Activated naive CD8-positive, alpha-beta T cell (primary cell): ENCODE results near the gene DTNBP1.
"Not testable (repeated sequence)": the region's sequence is repeated elsewhere in the genome, so short reads cannot be mapped to it uniquely, and the experiment has no call there.

Experiments
- H3K27ac Mint-ChIP-seq: one replicate; pipeline ENCODE4 v1.8.0; 2021; ENCODE audit warnings: mixed read lengths
- H3K27me3 Mint-ChIP-seq: one replicate; pipeline ENCODE4 v1.8.0; 2021; ENCODE audit warnings: mixed read lengths
- H3K36me3 Mint-ChIP-seq: one replicate; pipeline ENCODE4 v1.8.0; 2021; ENCODE audit warnings: mixed read lengths
- H3K4me1 Mint-ChIP-seq: one replicate; pipeline ENCODE4 v1.8.0; 2021; ENCODE audit warnings: low read depth, mixed read lengths
- H3K4me3 Mint-ChIP-seq: one replicate; pipeline ENCODE4 v1.8.0; 2021; ENCODE audit warnings: mild to moderate bottlenecking, mixed read lengths
- H3K9me3 Mint-ChIP-seq: one replicate; pipeline ENCODE4 v1.8.0; 2021; ENCODE audit warnings: low read depth, mixed read lengths

Gene DTNBP1

GRCh38 chr6:15553736-15554294, 109.0 kb downstream of the DTNBP1 start:
- Mint-ChIP-seq H3K36me3 (peaks cover 7% of the 10 kb centered on the region), H3K4me3 (no peak overlapping the region), H3K27ac (no peak overlapping the region), H3K9me3 (no peaks in the 10 kb centered on the region), H3K27me3 (no peaks in the 10 kb centered on the region), H3K4me1 (peaks cover 24% of the 10 kb centered on the region)

- no peaks in the 10 kb centered on the region for H3K9me3 Mint-ChIP-seq
Measured at GRCh38 chr6:15553031-15553430, 109.8 kb downstream of the DTNBP1 start.

GRCh38 chr6:15551798-15552197, 111.0 kb downstream of the DTNBP1 start:
- H3K4me1 Mint-ChIP-seq: peaks cover 23% of the 10 kb centered on the region
- peaks cover 4% of the 10 kb centered on the region for H3K36me3 Mint-ChIP-seq
- H3K27ac Mint-ChIP-seq: no peak overlapping the region
- H3K4me3 Mint-ChIP-seq: no peak overlapping the region
- H3K27me3 Mint-ChIP-seq: no peaks in the 10 kb centered on the region
- no peaks in the 10 kb centered on the region for H3K9me3 Mint-ChIP-seq

More at GRCh38 chr6:15553031-15553430, 109.8 kb downstream of the DTNBP1 start:
- Mint-ChIP-seq H3K36me3 (peaks cover 7% of the 10 kb centered on the region), H3K4me3 (no peak overlapping the region), H3K27me3 (no peaks in the 10 kb centered on the region), H3K27ac (no peak overlapping the region), H3K4me1 (peaks cover 24% of the 10 kb centered on the region)

GRCh38 chr6:15551262-15551661, 111.6 kb downstream of the DTNBP1 start:
- H3K27me3 Mint-ChIP-seq: no peaks in the 10 kb centered on the region
- H3K27ac Mint-ChIP-seq: no peak overlapping the region
- no peaks in the 10 kb centered on the region for H3K9me3 Mint-ChIP-seq
- H3K4me3 Mint-ChIP-seq: no peak overlapping the region
- H3K4me1 Mint-ChIP-seq: peaks cover 21% of the 10 kb centered on the region
- peaks cover 2% of the 10 kb centered on the region for H3K36me3 Mint-ChIP-seq

- Mint-ChIP-seq H3K27ac (no peak overlapping the region), H3K4me1 (peaks cover 21% of the 10 kb centered on the region), H3K27me3 (no peaks in the 10 kb centered on the region), H3K4me3 (no peak overlapping the region), H3K36me3 (peaks cover 3% of the 10 kb centered on the region), H3K9me3 (no peaks in the 10 kb centered on the region)
Measured at GRCh38 chr6:15550546-15551123, 112.2 kb downstream of the DTNBP1 start.

GRCh38 chr6:15549371-15549770, 113.5 kb downstream of the DTNBP1 start:
- peaks cover 7% of the 10 kb centered on the region for H3K36me3 Mint-ChIP-seq
- H3K4me3 Mint-ChIP-seq: no peak overlapping the region
- no peaks in the 10 kb centered on the region for H3K27me3 Mint-ChIP-seq
- H3K9me3 Mint-ChIP-seq: no peaks in the 10 kb centered on the region
- no peak overlapping the region for H3K27ac Mint-ChIP-seq
- peaks cover 17% of the 10 kb centered on the region for H3K4me1 Mint-ChIP-seq

- H3K9me3 Mint-ChIP-seq: no peaks in the 10 kb centered on the region
- H3K4me3 Mint-ChIP-seq: no peak overlapping the region
- peaks cover 5% of the 10 kb centered on the region for H3K36me3 Mint-ChIP-seq
- no peak overlapping the region for H3K27ac Mint-ChIP-seq
- no peaks in the 10 kb centered on the region for H3K27me3 Mint-ChIP-seq
- peaks cover 9% of the 10 kb centered on the region for H3K4me1 Mint-ChIP-seq
Measured at GRCh38 chr6:15547400-15547799, 115.4 kb downstream of the DTNBP1 start.

- no peaks in the 10 kb centered on the region for H3K9me3 Mint-ChIP-seq
- H3K27ac Mint-ChIP-seq: no peak overlapping the region
- H3K36me3 Mint-ChIP-seq: peaks cover 5% of the 10 kb centered on the region
- no peak overlapping the region for H3K4me3 Mint-ChIP-seq
- H3K27me3 Mint-ChIP-seq: no peaks in the 10 kb centered on the region
- peaks cover 9% of the 10 kb centered on the region for H3K4me1 Mint-ChIP-seq
Measured at GRCh38 chr6:15546591-15546990, 116.2 kb downstream of the DTNBP1 start.

- Mint-ChIP-seq H3K27me3 (no peaks in the 10 kb centered on the region), H3K27ac (no peak overlapping the region), H3K4me3 (no peak overlapping the region), H3K36me3 (peaks cover 5% of the 10 kb centered on the region), H3K9me3 (no peaks in the 10 kb centered on the region), H3K4me1 (no peaks in the 10 kb centered on the region)
Measured at GRCh38 chr6:15544321-15544900, 118.4 kb downstream of the DTNBP1 start.

- H3K4me1 Mint-ChIP-seq, H3K27ac Mint-ChIP-seq, H3K4me3 Mint-ChIP-seq, H3K9me3 Mint-ChIP-seq, H3K36me3 Mint-ChIP-seq, H3K27me3 Mint-ChIP-seq: not testable (repeated sequence)
Measured at GRCh38 chr6:15543332-15543917, 119.4 kb downstream of the DTNBP1 start.

- H3K27ac Mint-ChIP-seq: no peak overlapping the region
- peaks cover 2% of the 10 kb centered on the region for H3K4me1 Mint-ChIP-seq
- no peak overlapping the region for H3K4me3 Mint-ChIP-seq
Measured at GRCh38 chr6:15539722-15540270, 123.0 kb downstream of the DTNBP1 start.

GRCh38 chr6:15538766-15539495, 123.9 kb downstream of the DTNBP1 start:
- H3K36me3 Mint-ChIP-seq: no peaks in the 10 kb centered on the region
- H3K4me3 Mint-ChIP-seq: no peak overlapping the region
- no peak overlapping the region for H3K27ac Mint-ChIP-seq
- H3K4me1 Mint-ChIP-seq: peaks cover 2% of the 10 kb centered on the region
- H3K9me3 Mint-ChIP-seq: no peaks in the 10 kb centered on the region
- no peaks in the 10 kb centered on the region for H3K27me3 Mint-ChIP-seq

More at GRCh38 chr6:15539722-15540270, 123.0 kb downstream of the DTNBP1 start:
- no peaks in the 10 kb centered on the region for H3K27me3 Mint-ChIP-seq
- H3K9me3 Mint-ChIP-seq: no peaks in the 10 kb centered on the region
- H3K36me3 Mint-ChIP-seq: no peaks in the 10 kb centered on the region

- H3K4me3 Mint-ChIP-seq: no peak overlapping the region
- no peaks in the 10 kb centered on the region for H3K36me3 Mint-ChIP-seq
- no peak overlapping the region for H3K27ac Mint-ChIP-seq
- H3K4me1 Mint-ChIP-seq: peaks cover 2% of the 10 kb centered on the region
- H3K9me3 Mint-ChIP-seq: no peaks in the 10 kb centered on the region
- H3K27me3 Mint-ChIP-seq: no peaks in the 10 kb centered on the region
Measured at GRCh38 chr6:15538106-15538505, 124.7 kb downstream of the DTNBP1 start.

- Mint-ChIP-seq H3K27me3 (no peaks in the 10 kb centered on the region), H3K9me3 (no peaks in the 10 kb centered on the region), H3K27ac (no peak overlapping the region), H3K4me3 (no peak overlapping the region), H3K4me1 (peaks cover 2% of the 10 kb centered on the region), H3K36me3 (peaks cover 3% of the 10 kb centered on the region)
Measured at GRCh38 chr6:15536198-15536955, 126.5 kb downstream of the DTNBP1 start.
